Fibroblast of lung (primary cell): ENCODE measurements around the gene ITGB3.

Experiments
- CTCF ChIP-seq, 2 donors: IDR thresholded peaks in 1 of 2; conservative IDR thresholded peaks in 1 of 2; 1 replicate in 1 of 2; 2 replicates in 1 of 2; pipeline ENCODE4 v1.5.1; 2011 to 2012; ENCODE audit warnings: low read length in 2 of 2, control low read depth in 1 of 2, inconsistent platforms in 1 of 2, low read depth in 1 of 2, mild to moderate bottlenecking in 1 of 2
- EZH2 ChIP-seq: IDR thresholded peaks from 2 replicates; pipeline ENCODE4 v1.5.1; 2012; ENCODE audit warnings: low read length, control low read depth, mild to moderate bottlenecking; ENCODE audit errors: missing control alignments

GRCh38 chr17:47320879-47321502, 67.4 kb downstream of the ITGB3 start:
- TF ChIP-seq CTCF (conservative IDR thresholded peaks at IDR 0.05 in 1 of 2, IDR thresholded peaks at IDR 0.05 in 1 of 2; ENCODE audit: low read depth in 1 of 2, low read length in 2 of 2) (no peak), EZH2 (no peak)
